H1 (cell line): ENCODE measurements around the gene FAS. TPM values are rescaled to one million over a fixed set of nuclear protein-coding genes. Genes with fewer than 3 reads are reported as not detected.

Experiments used
- CTCF ChIA-PET: fragments of 300-600 bp; sonication (Branson Sonifier 250); formaldehyde crosslinking; loops from one replicate; lab custom pipeline; 2021; ENCODE audit not compliant: partially characterized antibody; lab: Charles Lee
- POLR2A ChIA-PET: fragments of 300-600 bp; sonication (Branson Sonifier 250); formaldehyde crosslinking; loops from one replicate; lab custom pipeline; 2021; ENCODE audit warnings: inconsistent platforms; ENCODE audit not compliant: partially characterized antibody; lab: Charles Lee
- DNase-seq, 2 experiments: peaks; one replicate each; pipeline versions ENCODE4 v3.0.0 to v3.0.0-alpha.2; 2010 to 2022; ENCODE audit warnings: low spot score in 2 of 2, low read depth in 1 of 2, mixed read lengths in 1 of 2
- FAIRE-seq: peaks from 2 replicates; lab custom pipeline; 2011; peaks lifted over from hg19 to GRCh38; lab: Jason Lieb, UNC
- H2AFZ ChIP-seq: 2 replicates; pipeline ENCODE4 v1.8.1; 2012; ENCODE audit warnings: low read length, inconsistent platforms
- H2AK5ac ChIP-seq: 2 replicates; pipeline ENCODE4 v1.6.1; 2013; ENCODE audit warnings: low read depth, low read length
- H2BK120ac ChIP-seq: replicated peaks from 2 replicates; pipeline ENCODE3; 2013; ENCODE audit warnings: low read depth, low read length, inconsistent platforms
- H2BK12ac ChIP-seq: 2 replicates; pipeline ENCODE4 v1.6.1; 2013; ENCODE audit warnings: low read depth, low read length
- H2BK15ac ChIP-seq: 2 replicates; pipeline ENCODE4 v1.6.1; 2013; ENCODE audit warnings: low read length
- H2BK20ac ChIP-seq: 2 replicates; pipeline ENCODE4 v1.6.1; 2013; ENCODE audit warnings: low read length
- H2BK5ac ChIP-seq: 2 replicates; pipeline ENCODE4 v1.6.1; 2013; ENCODE audit warnings: low read depth, low read length
- H3K14ac ChIP-seq: 2 replicates; pipeline ENCODE4 v1.6.1; 2013; ENCODE audit warnings: inconsistent platforms; ENCODE audit not compliant: insufficient read length
- H3K18ac ChIP-seq: 2 replicates; pipeline ENCODE4 v1.6.1; 2013; ENCODE audit warnings: low read length; ENCODE audit errors: extremely low read depth
- H3K23ac ChIP-seq: 2 replicates; pipeline ENCODE4 v1.6.1; 2013; ENCODE audit warnings: inconsistent platforms; ENCODE audit not compliant: insufficient read length
- H3K23me2 ChIP-seq: 2 replicates; pipeline ENCODE4 v1.6.1; 2013; ENCODE audit warnings: low read depth, low read length
- H3K27ac ChIP-seq: 2 replicates; pipeline ENCODE4 v1.6.1; 2011; ENCODE audit warnings: low read depth, low read length, inconsistent platforms
- H3K27me3 ChIP-seq, 4 experiments: replicated peaks in 1 of 4; 1 replicate in 1 of 4; 2 replicates in 3 of 4; pipeline versions ENCODE4 v1.6.1 to v1.8.1; 2011 to 2013; ENCODE audit warnings: low read length in 3 of 4, mild to moderate bottlenecking in 3 of 4, inconsistent platforms in 2 of 4, mixed read lengths in 2 of 4, moderate library complexity in 1 of 4; ENCODE audit not compliant: control insufficient read depth in 3 of 4, insufficient read depth in 3 of 4; ENCODE audit errors: extremely low read depth in 1 of 4
- H3K36me3 ChIP-seq, 4 experiments: 2 replicates each; pipeline versions ENCODE4 v1.6.1 to v1.8.1; 2011 to 2013; ENCODE audit warnings: mild to moderate bottlenecking in 4 of 4, low read length in 3 of 4, moderate library complexity in 2 of 4, control low read depth in 1 of 4, inconsistent platforms in 1 of 4; ENCODE audit not compliant: insufficient read depth in 4 of 4, control insufficient read depth in 2 of 4
- H3K4ac ChIP-seq: replicated peaks from 2 replicates; pipeline ENCODE3; 2013; ENCODE audit warnings: low read length, low read depth, mixed read lengths, inconsistent platforms; ENCODE audit not compliant: insufficient read length
- H3K4me1 ChIP-seq, 4 experiments: replicated peaks in 1 of 4; 1 replicate in 1 of 4; 2 replicates in 3 of 4; pipeline versions ENCODE4 v1.6.1 to v1.8.1; 2011 to 2013; ENCODE audit warnings: low read length in 3 of 4, inconsistent platforms in 2 of 4, mixed read lengths in 1 of 4; ENCODE audit not compliant: insufficient read depth in 4 of 4, control insufficient read depth in 3 of 4
- H3K4me2 ChIP-seq, 2 experiments: 2 replicates each; pipeline versions ENCODE4 v1.6.1 to v1.8.1; 2011 to 2013; ENCODE audit warnings: low read depth in 2 of 2, low read length in 2 of 2, control low read depth in 1 of 2, inconsistent platforms in 1 of 2, mild to moderate bottlenecking in 1 of 2; ENCODE audit not compliant: insufficient read depth in 1 of 2
- H3K4me3 ChIP-seq, 4 experiments: fragments of 200-600, 300-600 bp in 1 of 4; sonication (generic), shearing (Covaris generic), sonication (Bioruptor Twin) in 1 of 4; 2 replicates each; pipeline versions ENCODE4 v1.5.1 to v1.8.1; 2011 to 2016; ENCODE audit warnings: low read length in 4 of 4, low read depth in 3 of 4, control low read depth in 2 of 4, inconsistent platforms in 2 of 4, mild to moderate bottlenecking in 2 of 4, mixed read lengths in 1 of 4, moderate library complexity in 1 of 4; ENCODE audit not compliant: insufficient read depth in 2 of 4; ENCODE audit errors: extremely low read depth in 1 of 4
- H3K56ac ChIP-seq: replicated peaks from 2 replicates; pipeline ENCODE3; 2013; ENCODE audit warnings: low read depth, mild to moderate bottlenecking, mixed read lengths, low read length, inconsistent platforms; ENCODE audit not compliant: insufficient read length
- H3K79me1 ChIP-seq: 2 replicates; pipeline ENCODE4 v1.6.1; 2013; ENCODE audit warnings: low read depth, low read length, control low read depth
- H3K79me2 ChIP-seq, 2 experiments: 2 replicates each; pipeline versions ENCODE4 v1.6.1 to v1.8.1; 2012 to 2013; ENCODE audit warnings: low read length in 2 of 2, mild to moderate bottlenecking in 2 of 2, inconsistent platforms in 1 of 2; ENCODE audit not compliant: insufficient read depth in 2 of 2, control insufficient read depth in 1 of 2
- H3K9ac ChIP-seq, 4 experiments: replicated peaks in 1 of 4; 1 replicate in 1 of 4; 2 replicates in 3 of 4; pipeline versions ENCODE4 v1.6.1 to v1.8.1; 2011 to 2013; ENCODE audit warnings: low read depth in 3 of 4, low read length in 3 of 4, control low read depth in 2 of 4, mild to moderate bottlenecking in 2 of 4, moderate library complexity in 2 of 4, inconsistent platforms in 1 of 4; ENCODE audit errors: extremely low read depth in 1 of 4
- H3K9me3 ChIP-seq, 2 experiments: 2 replicates each; pipeline versions ENCODE4 v1.6.1 to v1.8.1; 2012 to 2013; ENCODE audit warnings: mild to moderate bottlenecking in 2 of 2, moderate library complexity in 2 of 2, control low read depth in 1 of 2, inconsistent platforms in 1 of 2, low read depth in 1 of 2, low read length in 1 of 2, mixed read lengths in 1 of 2; ENCODE audit not compliant: insufficient read depth in 2 of 2
- H4K20me1 ChIP-seq, 2 experiments: replicated peaks in 1 of 2; 2 replicates each; pipeline versions ENCODE3 to v1.8.1; 2011 to 2013; ENCODE audit warnings: inconsistent platforms in 2 of 2, low read length in 2 of 2, mild to moderate bottlenecking in 1 of 2; ENCODE audit not compliant: insufficient read depth in 2 of 2, control insufficient read depth in 1 of 2
- H4K5ac ChIP-seq: 2 replicates; pipeline ENCODE4 v1.6.1; 2013; ENCODE audit warnings: low read length, low read depth, mixed read lengths, inconsistent platforms; ENCODE audit not compliant: insufficient read length
- H4K8ac ChIP-seq: 2 replicates; pipeline ENCODE4 v1.8.0; 2013; ENCODE audit warnings: mild to moderate bottlenecking, moderate library complexity, low read length, inconsistent platforms; ENCODE audit not compliant: insufficient read depth; ENCODE audit errors: extremely low read depth
- H4K91ac ChIP-seq: replicated peaks from 2 replicates; pipeline ENCODE3; 2013; ENCODE audit warnings: low read length, mixed read lengths, inconsistent platforms; ENCODE audit not compliant: insufficient read length
- ASH2L ChIP-seq: fragments of 200-600, 300-600 bp; sonication (generic); IDR thresholded peaks from one replicate; pipeline ENCODE4 v1.7.1; 2017; ENCODE audit warnings: low read length
- BCL11A ChIP-seq, 2 experiments: IDR thresholded peaks; one replicate each; pipeline ENCODE4 v1.6.1; 2011; ENCODE audit warnings: low read depth in 2 of 2, low read length in 2 of 2, mild to moderate bottlenecking in 2 of 2
- CTCF ChIP-seq, 3 experiments: IDR thresholded peaks; 1 replicate in 2 of 3; 2 replicates in 1 of 3; pipeline versions ENCODE4 v1.5.1 to v1.6.1; 2011; ENCODE audit warnings: low read length in 3 of 3, mild to moderate bottlenecking in 3 of 3, inconsistent platforms in 2 of 3, low read depth in 1 of 3, moderate library complexity in 1 of 3; ENCODE audit not compliant: insufficient read depth in 1 of 3; ENCODE audit errors: control extremely low read depth in 1 of 3
- POLR2A ChIP-seq, 2 experiments: IDR thresholded peaks; 1 replicate in 1 of 2; 2 replicates in 1 of 2; pipeline ENCODE4 v1.6.1; 2011; ENCODE audit warnings: low read depth in 2 of 2, low read length in 2 of 2, mild to moderate bottlenecking in 2 of 2; ENCODE audit errors: control extremely low read depth in 1 of 2
- SAP30 ChIP-seq: fragments of 300-600 bp; sonication (generic); IDR thresholded peaks from 2 replicates; pipeline ENCODE4 v1.7.1; 2012; ENCODE audit warnings: low read length, moderate library complexity, mild to moderate bottlenecking, inconsistent platforms; ENCODE audit not compliant: insufficient read depth, insufficient replicate concordance
- SIRT6 ChIP-seq: IDR thresholded peaks from one replicate; pipeline ENCODE4 v1.7.1; 2012; ENCODE audit warnings: low read length, inconsistent platforms
- polyA plus RNA-seq, 7 experiments: library from polyadenylated mRNA; depleted of rRNA in 3 of 7; stranded (reverse) in 5 of 7; unstranded in 2 of 7; fragments of >200 nt in 5 of 7; fragments of 200-250 nt in 2 of 7; gene quantifications; 1 replicate in 5 of 7; 2 replicates in 1 of 7; 4 replicates in 1 of 7; pipeline versions ENCODE4 v1.2.1 to v1.2.3, GENCODE V29; 2011 to 2013; ENCODE audit warnings: missing spikeins in 2 of 7, mixed read lengths in 2 of 7
- total RNA-seq: library from RNA; stranded (reverse); fragmentation: NEBNext Ultra II Directional; extraction: Animal tissue kit (Norgen Biotek cat#: 25700); gene quantifications from 2 replicates; pipeline ENCODE4 v1.2.1, GENCODE V29; 2021
- TF ChIP-seq, protein P1 (sequence below): IDR thresholded peaks from 2 replicates; pipeline ENCODE4 v1.6.1; 2011; ENCODE audit warnings: low read length, improper control_type of control experiment
- TF ChIP-seq, protein P2 (sequence below): IDR thresholded peaks from 2 replicates; pipeline ENCODE4 v1.6.1; 2012; ENCODE audit warnings: inconsistent platforms

The FAS gene
- total and polyA plus RNA-seq, 2 of the 8 experiments (the other 6 are each of a cell fraction or from before 2014, with no cell fraction given) = 4.0 to 6.7 TPM

GRCh38 chr10:88987243-88987725, 3.3 kb upstream of the FAS start:
- H2BK12ac ChIP-seq = no peak overlapping the region; the same call in 1 of the 2 replicates
- no peak overlapping the region for H2AK5ac ChIP-seq
- no peak overlapping the region for H4K5ac ChIP-seq
- no peak overlapping the region for H3K27ac ChIP-seq
- no peak overlapping the region for H3K18ac ChIP-seq
- TF ChIP-seq SAP30 (no peak), BCL11A (IDR thresholded peaks at IDR 0.05; ENCODE audit: low read depth in 2 of 2, low read length in 2 of 2) (no peak), CTCF (IDR thresholded peaks at IDR 0.05; ENCODE audit: control extremely low read depth in 1 of 3, insufficient read depth in 1 of 3, low read depth in 1 of 3, low read length in 3 of 3) (no peak), SIRT6 (no peak), ASH2L (no peak), POLR2A (IDR thresholded peaks at IDR 0.05; ENCODE audit: control extremely low read depth in 1 of 2, low read depth in 2 of 2, low read length in 2 of 2) (no peak)
- TF ChIP-seq, protein P1, sequence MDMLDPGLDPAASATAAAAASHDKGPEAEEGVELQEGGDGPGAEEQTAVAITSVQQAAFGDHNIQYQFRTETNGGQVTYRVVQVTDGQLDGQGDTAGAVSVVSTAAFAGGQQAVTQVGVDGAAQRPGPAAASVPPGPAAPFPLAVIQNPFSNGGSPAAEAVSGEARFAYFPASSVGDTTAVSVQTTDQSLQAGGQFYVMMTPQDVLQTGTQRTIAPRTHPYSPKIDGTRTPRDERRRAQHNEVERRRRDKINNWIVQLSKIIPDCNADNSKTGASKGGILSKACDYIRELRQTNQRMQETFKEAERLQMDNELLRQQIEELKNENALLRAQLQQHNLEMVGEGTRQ = no peak
- TF ChIP-seq, protein P2, sequence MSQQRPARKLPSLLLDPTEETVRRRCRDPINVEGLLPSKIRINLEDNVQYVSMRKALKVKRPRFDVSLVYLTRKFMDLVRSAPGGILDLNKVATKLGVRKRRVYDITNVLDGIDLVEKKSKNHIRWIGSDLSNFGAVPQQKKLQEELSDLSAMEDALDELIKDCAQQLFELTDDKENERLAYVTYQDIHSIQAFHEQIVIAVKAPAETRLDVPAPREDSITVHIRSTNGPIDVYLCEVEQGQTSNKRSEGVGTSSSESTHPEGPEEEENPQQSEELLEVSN = no peak
- H3K56ac ChIP-seq = no peak overlapping the region
- H3K23me2 ChIP-seq = peaks cover 7% of the 10 kb centered on the region; the same call in 1 of the 2 replicates
- no peaks in the 10 kb centered on the region for H3K79me2 ChIP-seq
- H3K4ac ChIP-seq = no peak overlapping the region
- POLR2A ChIA-PET = no interaction called here
- no peaks in the 10 kb centered on the region for H3K36me3 ChIP-seq
- no peak overlapping the region for H2AFZ ChIP-seq
- no peak overlapping the region for H2BK120ac ChIP-seq
- H2BK20ac ChIP-seq = no peak overlapping the region
- DNase-seq (no peak), FAIRE-seq (no peak)
- H2BK15ac ChIP-seq = 0 out of 2 replicates have a peak overlapping the region, but pooled peaks have one; percentile 63
- no peak overlapping the region for H3K9ac ChIP-seq
- no peaks in the 10 kb centered on the region for H3K79me1 ChIP-seq
- H3K4me2 ChIP-seq = no peak overlapping the region
- H4K91ac ChIP-seq = no peak overlapping the region
- no peaks in the 10 kb centered on the region for H4K20me1 ChIP-seq
- no peak overlapping the region for H3K23ac ChIP-seq
- H4K8ac ChIP-seq = no peak overlapping the region
- CTCF ChIA-PET = interaction anchor here (0.6 to 6.0 kb wide), 38 partner anchors 8 to 463 kb away, joined by 3 to 103 read pairs (median 4); partner anchors contain the start of gene ANKRD22
- no peak overlapping the region for H3K4me3 ChIP-seq
- H3K14ac ChIP-seq = no peak overlapping the region
- peaks cover 0 to 13% (median 7%) of the 10 kb centered on the region in 4 experiments; a peak in 6 of 7 replicates for H3K27me3 ChIP-seq
- no peak overlapping the region for H2BK5ac ChIP-seq
- H3K9me3 ChIP-seq = no peaks in the 10 kb centered on the region
- H3K4me1 ChIP-seq = peaks cover 0 to 4% (median 2%) of the 10 kb centered on the region in 4 experiments; a peak in 3 of 7 replicates
